ENCODE data around the gene CRB1.

Gene CRB1

DNA sequence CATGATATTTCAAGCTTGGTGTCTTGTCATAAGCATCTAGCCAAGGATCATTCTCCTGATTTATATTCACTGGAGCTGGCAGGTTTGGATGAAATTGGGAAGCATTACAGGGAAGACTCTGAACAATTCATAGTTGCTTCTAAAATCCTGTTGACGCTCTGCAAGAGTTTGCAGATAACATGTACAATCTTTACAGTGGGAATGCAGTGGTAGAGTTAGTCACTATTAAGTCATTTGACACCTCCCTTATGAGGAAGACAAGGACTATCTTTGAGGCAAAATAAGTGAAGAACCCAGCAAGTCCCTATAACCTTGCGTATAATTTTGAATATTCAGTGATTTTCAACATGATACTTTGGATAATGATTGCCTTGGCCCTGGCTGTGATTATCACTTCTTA lies 45.3 kb upstream of the CRB1 start:
- TF ChIP-seq ZFP3 (CRISPR knock-in tag; IDR thresholded peaks at IDR 0.05) (no peak), CSDC2 (CRISPR knock-in tag; IDR thresholded peaks at IDR 0.05) (no peak), OSR1 (CRISPR knock-in tag; IDR thresholded peaks at IDR 0.05) (no peak), ZC3H10 (CRISPR knock-in tag; IDR thresholded peaks at IDR 0.05) (no peak), PPARA (CRISPR knock-in tag; IDR thresholded peaks at IDR 0.05; ENCODE audit: borderline replicate concordance) (no peak), ZNF70 (CRISPR knock-in tag; IDR thresholded peaks at IDR 0.05) (no peak), ESRRG (CRISPR knock-in tag; IDR thresholded peaks at IDR 0.05) (no peak)
- no peak for ATAC-seq

DNA sequence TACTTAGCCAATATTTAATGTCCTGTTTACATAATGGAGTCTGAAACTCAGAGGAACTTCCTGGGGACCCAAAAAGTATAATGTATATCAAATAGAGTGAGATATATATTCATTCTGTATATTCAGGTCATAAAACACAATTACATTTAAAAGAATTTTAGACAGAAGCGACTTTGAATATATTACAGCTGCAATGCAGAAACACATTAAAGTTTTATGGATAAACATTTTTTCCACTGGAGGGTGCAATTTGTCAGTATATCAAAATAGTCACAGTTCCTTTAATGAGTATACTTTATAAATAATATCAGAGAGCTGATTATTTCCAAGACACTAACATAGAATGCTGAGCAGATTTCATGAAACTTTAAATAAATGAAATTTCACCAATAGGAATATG lies 43.9 kb upstream of the CRB1 start:
- peak; percentile 74; the same call in 2 of the 3 replicates for ATAC-seq
- TF ChIP-seq SNAI2 (CRISPR knock-in tag; IDR thresholded peaks at IDR 0.05) (no peak), OSR1 (CRISPR knock-in tag; IDR thresholded peaks at IDR 0.05) (0 out of 2 replicates have a peak, but pooled peaks have one; percentile 53)

DNA sequence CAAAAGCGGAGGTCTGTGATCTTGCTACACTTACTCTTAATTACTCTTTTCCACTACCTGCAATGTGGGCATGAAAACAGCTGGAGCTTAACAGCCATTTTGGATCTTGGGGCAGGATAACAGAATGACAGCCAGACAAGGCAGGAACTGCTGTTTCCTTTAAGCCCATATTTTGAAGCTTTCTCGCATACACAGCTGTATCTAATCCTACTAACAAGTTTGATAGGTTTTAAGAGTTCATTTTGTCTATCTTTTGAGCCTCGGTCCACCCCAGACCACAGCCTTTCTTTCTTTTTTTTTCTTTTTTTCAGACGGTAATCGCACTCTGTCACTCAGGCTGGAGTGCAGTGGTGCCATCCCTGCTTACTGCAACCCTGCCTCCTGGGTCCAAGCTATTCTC lies 42.4 kb upstream of the CRB1 start:
- TF ChIP-seq ZFP3 (CRISPR knock-in tag; IDR thresholded peaks at IDR 0.05): no peak
- no peak for TF ChIP-seq ZNF8 (CRISPR knock-in tag; IDR thresholded peaks at IDR 0.05)
- TF ChIP-seq ISL1 (CRISPR knock-in tag; IDR thresholded peaks at IDR 0.05): no peak
- TF ChIP-seq ZFP30 (CRISPR knock-in tag; IDR thresholded peaks at IDR 0.05): no peak
- TF ChIP-seq BACH2 (CRISPR knock-in tag; IDR thresholded peaks at IDR 0.05; ENCODE audit: borderline replicate concordance): no peak
- no peak for TF ChIP-seq ZNF565 (CRISPR knock-in tag; conservative IDR thresholded peaks at IDR 0.05; ENCODE audit: low read depth)
- TF ChIP-seq CSDC2 (CRISPR knock-in tag; IDR thresholded peaks at IDR 0.05): no peak
- TF ChIP-seq ESRRG (CRISPR knock-in tag; IDR thresholded peaks at IDR 0.05): no peak
- no peak for TF ChIP-seq TOX (CRISPR knock-in tag; IDR thresholded peaks at IDR 0.05; ENCODE audit: borderline replicate concordance)
- no peak for TF ChIP-seq SNAI2 (CRISPR knock-in tag; IDR thresholded peaks at IDR 0.05)
- TF ChIP-seq ZC3H10 (CRISPR knock-in tag; IDR thresholded peaks at IDR 0.05): no peak
- no peak for TF ChIP-seq OSR1 (CRISPR knock-in tag; IDR thresholded peaks at IDR 0.05)
- TF ChIP-seq, protein P1, sequence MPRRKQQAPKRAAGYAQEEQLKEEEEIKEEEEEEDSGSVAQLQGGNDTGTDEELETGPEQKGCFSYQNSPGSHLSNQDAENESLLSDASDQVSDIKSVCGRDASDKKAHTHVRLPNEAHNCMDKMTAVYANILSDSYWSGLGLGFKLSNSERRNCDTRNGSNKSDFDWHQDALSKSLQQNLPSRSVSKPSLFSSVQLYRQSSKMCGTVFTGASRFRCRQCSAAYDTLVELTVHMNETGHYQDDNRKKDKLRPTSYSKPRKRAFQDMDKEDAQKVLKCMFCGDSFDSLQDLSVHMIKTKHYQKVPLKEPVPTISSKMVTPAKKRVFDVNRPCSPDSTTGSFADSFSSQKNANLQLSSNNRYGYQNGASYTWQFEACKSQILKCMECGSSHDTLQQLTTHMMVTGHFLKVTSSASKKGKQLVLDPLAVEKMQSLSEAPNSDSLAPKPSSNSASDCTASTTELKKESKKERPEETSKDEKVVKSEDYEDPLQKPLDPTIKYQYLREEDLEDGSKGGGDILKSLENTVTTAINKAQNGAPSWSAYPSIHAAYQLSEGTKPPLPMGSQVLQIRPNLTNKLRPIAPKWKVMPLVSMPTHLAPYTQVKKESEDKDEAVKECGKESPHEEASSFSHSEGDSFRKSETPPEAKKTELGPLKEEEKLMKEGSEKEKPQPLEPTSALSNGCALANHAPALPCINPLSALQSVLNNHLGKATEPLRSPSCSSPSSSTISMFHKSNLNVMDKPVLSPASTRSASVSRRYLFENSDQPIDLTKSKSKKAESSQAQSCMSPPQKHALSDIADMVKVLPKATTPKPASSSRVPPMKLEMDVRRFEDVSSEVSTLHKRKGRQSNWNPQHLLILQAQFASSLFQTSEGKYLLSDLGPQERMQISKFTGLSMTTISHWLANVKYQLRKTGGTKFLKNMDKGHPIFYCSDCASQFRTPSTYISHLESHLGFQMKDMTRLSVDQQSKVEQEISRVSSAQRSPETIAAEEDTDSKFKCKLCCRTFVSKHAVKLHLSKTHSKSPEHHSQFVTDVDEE (CRISPR knock-in tag; IDR thresholded peaks at IDR 0.05): no peak
- TF ChIP-seq RARB (CRISPR knock-in tag; IDR thresholded peaks at IDR 0.05): no peak
- no peak for TF ChIP-seq PPARA (CRISPR knock-in tag; IDR thresholded peaks at IDR 0.05; ENCODE audit: borderline replicate concordance)
- no peak for TF ChIP-seq TCF4 (CRISPR knock-in tag; IDR thresholded peaks at IDR 0.05; ENCODE audit: borderline replicate concordance)
- TF ChIP-seq ARNTL (CRISPR knock-in tag; IDR thresholded peaks at IDR 0.05; ENCODE audit: borderline replicate concordance, low read depth): no peak
- ATAC-seq: no peak

DNA sequence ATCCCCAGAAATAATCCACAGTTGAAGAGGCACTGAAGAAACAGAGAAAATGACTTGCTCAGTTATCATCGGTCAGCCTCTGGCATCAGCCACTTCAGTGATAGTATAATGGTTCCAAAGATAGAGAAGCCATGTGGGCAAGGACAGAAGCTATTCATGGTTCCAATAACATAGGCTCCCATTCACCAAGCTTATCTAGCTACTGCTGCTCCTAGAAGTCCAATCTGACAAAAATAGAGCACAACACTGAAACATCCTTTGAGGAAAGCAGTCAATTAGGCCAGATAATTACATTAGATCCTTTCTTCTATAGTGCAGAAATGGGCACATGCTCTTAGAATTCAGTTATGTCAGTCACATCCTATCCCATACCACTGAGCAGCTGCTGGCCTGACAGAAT lies 33.5 kb upstream of the CRB1 start:
- no peak for ATAC-seq

More for the DNA sequence above, 33.5 kb upstream of the CRB1 start:
- TF ChIP-seq, protein P2, sequence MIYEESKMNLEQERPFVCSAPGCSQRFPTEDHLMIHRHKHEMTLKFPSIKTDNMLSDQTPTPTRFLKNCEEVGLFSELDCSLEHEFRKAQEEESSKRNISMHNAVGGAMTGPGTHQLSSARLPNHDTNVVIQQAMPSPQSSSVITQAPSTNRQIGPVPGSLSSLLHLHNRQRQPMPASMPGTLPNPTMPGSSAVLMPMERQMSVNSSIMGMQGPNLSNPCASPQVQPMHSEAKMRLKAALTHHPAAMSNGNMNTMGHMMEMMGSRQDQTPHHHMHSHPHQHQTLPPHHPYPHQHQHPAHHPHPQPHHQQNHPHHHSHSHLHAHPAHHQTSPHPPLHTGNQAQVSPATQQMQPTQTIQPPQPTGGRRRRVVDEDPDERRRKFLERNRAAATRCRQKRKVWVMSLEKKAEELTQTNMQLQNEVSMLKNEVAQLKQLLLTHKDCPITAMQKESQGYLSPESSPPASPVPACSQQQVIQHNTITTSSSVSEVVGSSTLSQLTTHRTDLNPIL (CRISPR knock-in tag; IDR thresholded peaks at IDR 0.05; ENCODE audit: low read depth): no peak
- TF ChIP-seq, protein P3, sequence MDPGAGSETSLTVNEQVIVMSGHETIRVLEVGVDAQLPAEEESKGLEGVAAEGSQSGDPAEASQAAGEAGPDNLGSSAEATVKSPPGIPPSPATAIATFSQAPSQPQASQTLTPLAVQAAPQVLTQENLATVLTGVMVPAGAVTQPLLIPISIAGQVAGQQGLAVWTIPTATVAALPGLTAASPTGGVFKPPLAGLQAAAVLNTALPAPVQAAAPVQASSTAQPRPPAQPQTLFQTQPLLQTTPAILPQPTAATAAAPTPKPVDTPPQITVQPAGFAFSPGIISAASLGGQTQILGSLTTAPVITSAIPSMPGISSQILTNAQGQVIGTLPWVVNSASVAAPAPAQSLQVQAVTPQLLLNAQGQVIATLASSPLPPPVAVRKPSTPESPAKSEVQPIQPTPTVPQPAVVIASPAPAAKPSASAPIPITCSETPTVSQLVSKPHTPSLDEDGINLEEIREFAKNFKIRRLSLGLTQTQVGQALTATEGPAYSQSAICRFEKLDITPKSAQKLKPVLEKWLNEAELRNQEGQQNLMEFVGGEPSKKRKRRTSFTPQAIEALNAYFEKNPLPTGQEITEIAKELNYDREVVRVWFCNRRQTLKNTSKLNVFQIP (CRISPR knock-in tag; IDR thresholded peaks at IDR 0.05; ENCODE audit: borderline replicate concordance, low read depth): no peak
- TF ChIP-seq ZFP30 (CRISPR knock-in tag; IDR thresholded peaks at IDR 0.05) (no peak), OSR1 (CRISPR knock-in tag; IDR thresholded peaks at IDR 0.05) (no peak), ZFP3 (CRISPR knock-in tag; IDR thresholded peaks at IDR 0.05) (no peak), CSDC2 (CRISPR knock-in tag; IDR thresholded peaks at IDR 0.05) (no peak), TOX (CRISPR knock-in tag; IDR thresholded peaks at IDR 0.05; ENCODE audit: borderline replicate concordance) (no peak), GLIS3 (CRISPR knock-in tag; IDR thresholded peaks at IDR 0.05) (no peak), PPARA (CRISPR knock-in tag; IDR thresholded peaks at IDR 0.05; ENCODE audit: borderline replicate concordance) (no peak)
- TF ChIP-seq, protein P4, sequence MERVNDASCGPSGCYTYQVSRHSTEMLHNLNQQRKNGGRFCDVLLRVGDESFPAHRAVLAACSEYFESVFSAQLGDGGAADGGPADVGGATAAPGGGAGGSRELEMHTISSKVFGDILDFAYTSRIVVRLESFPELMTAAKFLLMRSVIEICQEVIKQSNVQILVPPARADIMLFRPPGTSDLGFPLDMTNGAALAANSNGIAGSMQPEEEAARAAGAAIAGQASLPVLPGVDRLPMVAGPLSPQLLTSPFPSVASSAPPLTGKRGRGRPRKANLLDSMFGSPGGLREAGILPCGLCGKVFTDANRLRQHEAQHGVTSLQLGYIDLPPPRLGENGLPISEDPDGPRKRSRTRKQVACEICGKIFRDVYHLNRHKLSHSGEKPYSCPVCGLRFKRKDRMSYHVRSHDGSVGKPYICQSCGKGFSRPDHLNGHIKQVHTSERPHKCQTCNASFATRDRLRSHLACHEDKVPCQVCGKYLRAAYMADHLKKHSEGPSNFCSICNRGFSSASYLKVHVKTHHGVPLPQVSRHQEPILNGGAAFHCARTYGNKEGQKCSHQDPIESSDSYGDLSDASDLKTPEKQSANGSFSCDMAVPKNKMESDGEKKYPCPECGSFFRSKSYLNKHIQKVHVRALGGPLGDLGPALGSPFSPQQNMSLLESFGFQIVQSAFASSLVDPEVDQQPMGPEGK (CRISPR knock-in tag; IDR thresholded peaks at IDR 0.05; ENCODE audit: borderline replicate concordance): no peak

Data from SK-N-SH treated with all-trans-retinoic acid at 6 μM for 48 hours (cell line).